Ishikawa (cell line): ENCODE measurements around the gene BARX1.

Source experiments
- CEBPB ChIP-seq: IDR thresholded peaks from 2 replicates; pipeline ENCODE4 v1.6.1; 2012
- CREB1 ChIP-seq: IDR thresholded peaks from 2 replicates; pipeline ENCODE4 v1.6.1; 2012; ENCODE audit warnings: low read depth
- EGR1 ChIP-seq: IDR thresholded peaks from 2 replicates; pipeline ENCODE4 v1.6.1; 2012
- EP300 ChIP-seq: IDR thresholded peaks from 2 replicates; pipeline ENCODE4 v1.6.1; 2012; ENCODE audit warnings: borderline replicate concordance
- FOXM1 ChIP-seq: IDR thresholded peaks from 2 replicates; pipeline ENCODE4 v1.6.1; 2012; ENCODE audit warnings: low read depth, borderline replicate concordance
- NFIC ChIP-seq: IDR thresholded peaks from 2 replicates; pipeline ENCODE4 v1.6.1; 2012
- RAD21 ChIP-seq: IDR thresholded peaks from 2 replicates; pipeline ENCODE4 v1.6.1; 2012; ENCODE audit warnings: low read depth
- TAF1 ChIP-seq: IDR thresholded peaks from 2 replicates; pipeline ENCODE4 v1.6.1; 2012; ENCODE audit warnings: low read depth, mild to moderate bottlenecking
- TCF12 ChIP-seq: IDR thresholded peaks from 2 replicates; pipeline ENCODE4 v1.6.1; 2012; ENCODE audit warnings: low read depth
- TEAD4 ChIP-seq: IDR thresholded peaks from 2 replicates; pipeline ENCODE4 v1.6.1; 2012
- YY1 ChIP-seq: IDR thresholded peaks from 2 replicates; pipeline ENCODE4 v1.6.1; 2012; ENCODE audit warnings: low read depth
- ZBTB7A ChIP-seq: IDR thresholded peaks from 2 replicates; pipeline ENCODE4 v1.6.1; 2012; ENCODE audit warnings: low read depth
- TF ChIP-seq, protein P1 (sequence below): IDR thresholded peaks from 2 replicates; pipeline ENCODE4 v1.6.1; 2012
- TF ChIP-seq, protein P2 (sequence below): IDR thresholded peaks from 2 replicates; pipeline ENCODE4 v1.6.1; 2012; ENCODE audit warnings: low read depth, mild to moderate bottlenecking
- TF ChIP-seq, protein P3 (sequence below): IDR thresholded peaks from 2 replicates; pipeline ENCODE4 v1.6.1; 2012

BARX1 gene

DNA sequence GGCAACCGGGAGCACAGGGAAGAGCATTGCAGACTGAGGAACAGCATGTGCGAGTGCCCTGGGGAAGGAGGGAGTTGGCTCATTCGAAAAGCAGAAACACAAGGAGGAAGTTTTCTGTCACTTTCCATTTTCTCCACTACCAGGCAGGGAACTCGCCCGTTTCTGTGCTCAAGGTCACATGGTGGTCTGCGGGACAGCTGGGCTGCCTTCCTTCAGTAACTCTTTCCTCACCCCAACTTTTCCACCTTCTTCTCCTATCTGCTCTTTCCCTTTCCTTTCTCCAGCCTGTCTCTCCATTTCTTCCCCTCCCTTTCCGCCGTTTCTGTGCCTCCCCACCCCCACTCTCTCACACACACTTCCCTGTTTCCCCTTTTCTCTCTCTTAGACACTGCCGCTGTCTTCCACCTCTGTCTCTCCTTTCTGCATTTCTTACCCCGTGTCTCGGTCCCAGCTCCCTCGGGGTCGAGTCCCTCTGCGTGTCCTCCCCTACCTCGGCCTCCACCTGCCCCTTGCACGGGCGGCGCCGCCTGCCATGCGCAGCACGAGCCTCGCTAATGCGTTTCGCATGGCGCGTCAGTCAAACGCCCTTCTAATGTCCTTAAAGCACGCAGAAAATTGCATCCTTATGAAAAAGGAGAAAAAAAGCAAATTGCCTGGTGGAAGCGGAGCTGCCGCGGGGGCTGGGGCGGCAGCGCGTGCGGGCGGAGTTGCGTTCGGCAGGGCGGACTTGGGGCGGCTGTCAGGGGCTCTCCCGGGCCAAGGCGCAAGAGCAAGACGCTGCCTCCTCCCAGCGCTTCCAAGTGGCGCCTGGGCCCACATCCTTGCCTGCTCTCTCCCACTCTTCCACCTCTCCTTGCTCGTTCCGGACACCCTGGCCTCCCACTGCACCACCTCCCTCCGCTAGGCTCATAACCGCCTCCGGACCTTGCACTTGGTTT is 9.5 kb downstream of the BARX1 start:
- TF ChIP-seq NFIC = no peak
- TF ChIP-seq, protein P1, sequence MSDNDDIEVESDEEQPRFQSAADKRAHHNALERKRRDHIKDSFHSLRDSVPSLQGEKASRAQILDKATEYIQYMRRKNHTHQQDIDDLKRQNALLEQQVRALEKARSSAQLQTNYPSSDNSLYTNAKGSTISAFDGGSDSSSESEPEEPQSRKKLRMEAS = peak; percentile 68

DNA sequence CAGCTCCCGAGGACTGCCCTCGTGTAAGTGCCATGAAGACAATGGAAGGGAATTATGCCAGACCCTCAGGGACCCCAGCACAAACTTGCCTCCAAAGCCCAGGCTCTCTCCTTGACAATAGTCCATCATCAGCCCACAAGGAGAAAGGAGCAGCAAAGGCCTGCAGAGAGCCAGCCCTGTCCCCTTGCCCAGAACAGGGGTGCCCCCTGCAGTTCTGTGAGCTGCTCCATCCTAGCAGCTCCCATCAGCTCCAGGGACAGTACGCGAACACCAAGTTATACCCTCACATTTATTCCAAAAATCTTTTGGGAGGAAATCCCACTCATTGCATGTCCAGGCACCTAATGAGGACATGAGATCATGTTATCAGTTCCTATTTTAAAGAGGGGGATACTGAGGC is 11.1 kb downstream of the BARX1 start:
- TF ChIP-seq RAD21 (peak; percentile 26; the same call in 1 of the 2 replicates), NFIC (no peak), EP300 (no peak), TAF1 (no peak)
- TF ChIP-seq, protein P2, sequence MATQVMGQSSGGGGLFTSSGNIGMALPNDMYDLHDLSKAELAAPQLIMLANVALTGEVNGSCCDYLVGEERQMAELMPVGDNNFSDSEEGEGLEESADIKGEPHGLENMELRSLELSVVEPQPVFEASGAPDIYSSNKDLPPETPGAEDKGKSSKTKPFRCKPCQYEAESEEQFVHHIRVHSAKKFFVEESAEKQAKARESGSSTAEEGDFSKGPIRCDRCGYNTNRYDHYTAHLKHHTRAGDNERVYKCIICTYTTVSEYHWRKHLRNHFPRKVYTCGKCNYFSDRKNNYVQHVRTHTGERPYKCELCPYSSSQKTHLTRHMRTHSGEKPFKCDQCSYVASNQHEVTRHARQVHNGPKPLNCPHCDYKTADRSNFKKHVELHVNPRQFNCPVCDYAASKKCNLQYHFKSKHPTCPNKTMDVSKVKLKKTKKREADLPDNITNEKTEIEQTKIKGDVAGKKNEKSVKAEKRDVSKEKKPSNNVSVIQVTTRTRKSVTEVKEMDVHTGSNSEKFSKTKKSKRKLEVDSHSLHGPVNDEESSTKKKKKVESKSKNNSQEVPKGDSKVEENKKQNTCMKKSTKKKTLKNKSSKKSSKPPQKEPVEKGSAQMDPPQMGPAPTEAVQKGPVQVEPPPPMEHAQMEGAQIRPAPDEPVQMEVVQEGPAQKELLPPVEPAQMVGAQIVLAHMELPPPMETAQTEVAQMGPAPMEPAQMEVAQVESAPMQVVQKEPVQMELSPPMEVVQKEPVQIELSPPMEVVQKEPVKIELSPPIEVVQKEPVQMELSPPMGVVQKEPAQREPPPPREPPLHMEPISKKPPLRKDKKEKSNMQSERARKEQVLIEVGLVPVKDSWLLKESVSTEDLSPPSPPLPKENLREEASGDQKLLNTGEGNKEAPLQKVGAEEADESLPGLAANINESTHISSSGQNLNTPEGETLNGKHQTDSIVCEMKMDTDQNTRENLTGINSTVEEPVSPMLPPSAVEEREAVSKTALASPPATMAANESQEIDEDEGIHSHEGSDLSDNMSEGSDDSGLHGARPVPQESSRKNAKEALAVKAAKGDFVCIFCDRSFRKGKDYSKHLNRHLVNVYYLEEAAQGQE = no peak
- TF ChIP-seq, protein P1 = no peak

DNA sequence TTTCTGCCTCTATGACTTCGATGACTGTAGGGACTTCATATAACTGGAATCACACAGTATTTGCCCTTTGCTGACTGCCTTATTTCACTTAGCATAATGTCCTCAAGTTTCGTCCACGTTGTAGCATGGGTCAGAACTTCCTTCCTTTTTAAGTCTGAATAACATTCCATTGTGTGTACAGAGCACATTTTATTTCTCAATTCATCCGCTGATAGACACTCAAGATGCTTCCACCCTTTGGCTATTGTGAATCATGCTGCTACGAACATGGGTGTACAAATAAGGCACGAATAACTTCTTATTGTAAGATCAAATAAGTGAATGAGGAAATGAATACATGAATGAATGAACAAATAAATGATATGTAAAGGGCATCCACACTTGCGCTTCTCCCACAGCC is 13.0 kb downstream of the BARX1 start:
- TF ChIP-seq RAD21 (no peak), ZBTB7A (no peak), CEBPB (no peak), TEAD4 (no peak), FOXM1 (no peak), NFIC (no peak), CREB1 (no peak), TCF12 (no peak), EP300 (no peak), TAF1 (no peak), YY1 (no peak), EGR1 (no peak)
- TF ChIP-seq, protein P3, sequence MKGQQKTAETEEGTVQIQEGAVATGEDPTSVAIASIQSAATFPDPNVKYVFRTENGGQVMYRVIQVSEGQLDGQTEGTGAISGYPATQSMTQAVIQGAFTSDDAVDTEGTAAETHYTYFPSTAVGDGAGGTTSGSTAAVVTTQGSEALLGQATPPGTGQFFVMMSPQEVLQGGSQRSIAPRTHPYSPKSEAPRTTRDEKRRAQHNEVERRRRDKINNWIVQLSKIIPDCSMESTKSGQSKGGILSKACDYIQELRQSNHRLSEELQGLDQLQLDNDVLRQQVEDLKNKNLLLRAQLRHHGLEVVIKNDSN = no peak
- TF ChIP-seq, protein P1 = no peak
- TF ChIP-seq, protein P2 = no peak

DNA sequence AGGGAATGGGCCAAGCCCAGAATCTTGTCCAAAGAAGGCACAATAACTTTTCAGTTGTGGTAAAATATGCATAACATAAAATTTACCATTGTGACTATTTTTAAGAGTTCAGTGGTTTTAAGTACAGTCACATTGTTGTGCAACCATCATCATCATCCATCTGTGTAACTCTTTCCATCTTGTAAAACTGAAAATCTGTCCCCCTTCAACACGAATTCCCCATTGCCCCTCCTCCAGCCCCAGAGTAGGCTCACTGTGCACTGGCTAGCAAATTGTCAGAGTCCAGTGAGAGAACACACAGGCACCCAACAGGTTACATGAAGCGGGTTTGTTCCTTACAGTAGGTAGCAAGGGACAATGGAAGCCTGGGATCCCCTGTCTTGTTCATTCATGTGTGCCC is 13.7 kb downstream of the BARX1 start:
- TF ChIP-seq CEBPB (no peak), TAF1 (no peak), EP300 (no peak), NFIC (no peak)
- TF ChIP-seq, protein P3 = no peak

DNA sequence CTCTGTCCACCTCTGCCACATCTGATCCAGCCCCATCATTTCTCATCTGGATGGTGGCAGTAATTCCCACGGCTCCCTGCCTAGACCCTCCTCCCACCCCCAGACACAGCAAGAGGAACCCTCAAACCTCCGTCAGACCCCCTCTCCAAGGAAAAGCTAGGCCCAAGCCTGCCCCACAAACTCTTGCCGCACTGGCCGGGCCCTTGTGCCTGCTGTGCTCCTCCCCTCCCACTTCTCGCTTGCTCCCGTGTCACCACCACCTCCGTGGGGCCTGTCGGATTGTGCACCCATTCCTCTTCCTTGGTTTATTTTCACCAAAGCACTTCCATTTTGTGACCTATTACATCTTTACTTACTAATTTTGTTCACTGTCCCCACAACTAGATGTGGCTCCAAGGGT is 14.2 kb downstream of the BARX1 start:
- TF ChIP-seq, protein P1 = no peak
- TF ChIP-seq, protein P3 = no peak
- no peak for TF ChIP-seq CEBPB
- TF ChIP-seq EGR1 = no peak
- no peak for TF ChIP-seq ZBTB7A
- TF ChIP-seq TAF1 = no peak
- TF ChIP-seq FOXM1 = no peak
- TF ChIP-seq NFIC = no peak
